HepG2 (cell line): ENCODE results near the gene SOAT2. TPM values are rescaled to one million over a fixed set of nuclear protein-coding genes. Genes with fewer than 3 reads are reported as not detected.

Experiments
- ATAC-seq: fragments of 200-7000 bp; cut with Tn5 transposase; 3 replicates; pipeline ENCODE4 v1.9.1; 2020; ENCODE audit warnings: mild to moderate bottlenecking, moderate library complexity
- BruUV-seq: library from RNA; stranded (reverse); fragments of 400-500 nt; replicated peaks from 2 replicates; lab custom pipeline; 2021; lab: Mats Ljungman, UMichigan
- CTCF ChIA-PET: fragments of 300-600 bp; formaldehyde crosslinking; extraction: SDS; loops from one replicate; lab custom pipeline; 2021; ENCODE audit warnings: low total read pairs, inconsistent platforms, low intra/inter-chr PET ratio; lab: Yijun Ruan, JAX
- POLR2A ChIA-PET: fragments of 350-600 bp; sonication (Branson Sonifier 250); formaldehyde crosslinking; loops from one replicate; lab custom pipeline; 2020; ENCODE audit warnings: antibody characterized with exemption, inconsistent platforms; lab: Yijun Ruan, JAX
- DNase-seq: peaks from one replicate; pipeline ENCODE4 v3.0.0-alpha.2; 2015; ENCODE audit warnings: low spot score
- FAIRE-seq: peaks from 3 replicates; lab custom pipeline; 2011; peaks lifted over from hg19 to GRCh38; lab: Jason Lieb, UNC
- H2AFZ ChIP-seq: one replicate; pipeline ENCODE4 v1.6.1; 2011; ENCODE audit warnings: low read length, inconsistent platforms
- H3K27ac ChIP-seq: fragments of 300-600 bp; 3 replicates; pipeline ENCODE4 v1.8.0; 2011; ENCODE audit warnings: mixed run types, mild to moderate bottlenecking, mixed read lengths, low read length, inconsistent platforms; ENCODE audit not compliant: insufficient read depth; ENCODE audit errors: extremely low read length
- H3K27me3 ChIP-seq, 2 experiments: fragments of 200-600 bp in 1 of 2; 2 replicates in 1 of 2; 3 replicates in 1 of 2; pipeline versions ENCODE4 v1.6.0 to v1.8.0; 2011; ENCODE audit warnings: low read length in 2 of 2, mild to moderate bottlenecking in 2 of 2, moderate library complexity in 2 of 2, inconsistent platforms in 1 of 2; ENCODE audit not compliant: insufficient read depth in 2 of 2, control insufficient read depth in 1 of 2
- H3K36me3 ChIP-seq, 2 experiments: fragments of 200-600 bp in 1 of 2; replicated peaks in 1 of 2; 2 replicates in 1 of 2; 3 replicates in 1 of 2; pipeline versions ENCODE4 v1.5.1 to v1.8.0; 2011; ENCODE audit warnings: low read length in 2 of 2, inconsistent platforms in 1 of 2; ENCODE audit not compliant: insufficient read depth in 2 of 2, control insufficient read depth in 1 of 2
- H3K4me1 ChIP-seq: 2 replicates; pipeline ENCODE4 v1.5.1; 2012; ENCODE audit warnings: low read length, inconsistent platforms; ENCODE audit not compliant: insufficient read depth
- H3K4me2 ChIP-seq: 2 replicates; pipeline ENCODE4 v1.6.0; 2011; ENCODE audit warnings: low read depth, low read length, inconsistent platforms
- H3K4me3 ChIP-seq, 3 experiments: fragments of 200-600 bp in 1 of 3; sonication (generic), shearing (Covaris generic) in 1 of 3; replicated peaks in 1 of 3; 2 replicates each; pipeline ENCODE4 v1.5.1; 2011 to 2016; ENCODE audit warnings: low read length in 3 of 3, inconsistent platforms in 2 of 3, low read depth in 2 of 3, mild to moderate bottlenecking in 2 of 3, control low read depth in 1 of 3, mixed read lengths in 1 of 3; ENCODE audit not compliant: insufficient read depth in 1 of 3
- H3K79me2 ChIP-seq: one replicate; pipeline ENCODE4 v1.6.1; 2011; ENCODE audit warnings: low read length, inconsistent platforms; ENCODE audit not compliant: insufficient read depth
- H3K9ac ChIP-seq: 2 replicates; pipeline ENCODE4 v1.6.0; 2011; ENCODE audit warnings: mild to moderate bottlenecking, low read depth, low read length, inconsistent platforms; ENCODE audit not compliant: insufficient read depth
- H3K9me3 ChIP-seq: 2 replicates; pipeline ENCODE4 v1.5.1; 2012; ENCODE audit warnings: mild to moderate bottlenecking, low read length
- H4K20me1 ChIP-seq: 2 replicates; pipeline ENCODE4 v1.6.0; 2011; ENCODE audit warnings: inconsistent platforms, mild to moderate bottlenecking, low read length, moderate library complexity; ENCODE audit not compliant: insufficient read depth
- AGO1 ChIP-seq: fragments of 200-400 bp; formaldehyde crosslinking; IDR thresholded peaks from 2 replicates; pipeline ENCODE4 v1.6.1; 2017; ENCODE audit warnings: mild to moderate bottlenecking, low read depth, low read length, moderate library complexity; ENCODE audit not compliant: poor library complexity, severe bottlenecking
- ATF7 ChIP-seq, 2 experiments: fragments of 450-650 bp in 1 of 2; sonication (generic) in 1 of 2; formaldehyde crosslinking in 1 of 2; IDR thresholded peaks; 2 replicates each; pipeline versions ENCODE4 v1.4.0 to v1.6.1; 2016 to 2020; ENCODE audit warnings: antibody characterized with exemption in 1 of 2, mild to moderate bottlenecking in 1 of 2, missing genetic modification reagents in 1 of 2
- HNRNPL ChIP-seq: fragments of 200-400 bp; formaldehyde crosslinking; IDR thresholded peaks from 2 replicates; pipeline ENCODE4 v1.6.1; 2017; ENCODE audit warnings: mild to moderate bottlenecking, low read depth, low read length
- TBX3 ChIP-seq: fragments of 450-650 bp; IDR thresholded peaks from 2 replicates; pipeline ENCODE4 v1.6.1; 2017; ENCODE audit warnings: antibody characterized with exemption, mild to moderate bottlenecking, inconsistent platforms, borderline replicate concordance
- WIZ ChIP-seq: sonication (generic); formaldehyde crosslinking; IDR thresholded peaks from 2 replicates; pipeline ENCODE4 v1.5.1; 2020; ENCODE audit warnings: mild to moderate bottlenecking, missing genetic modification reagents
- YY1 ChIP-seq: IDR thresholded peaks from 2 replicates; pipeline ENCODE4 v1.6.1; 2011; ENCODE audit warnings: low read length, low read depth, moderate library complexity, mild to moderate bottlenecking; ENCODE audit not compliant: insufficient read depth, insufficient replicate concordance
- ZNF230 ChIP-seq: sonication (generic); formaldehyde crosslinking; IDR thresholded peaks from 2 replicates; pipeline ENCODE4 v1.4.0; 2020; ENCODE audit warnings: mild to moderate bottlenecking, missing genetic modification reagents
- ZSCAN30 ChIP-seq: sonication (generic); formaldehyde crosslinking; IDR thresholded peaks from 2 replicates; pipeline ENCODE4 v1.5.0; 2020; ENCODE audit warnings: mild to moderate bottlenecking, missing genetic modification reagents
- WGBS: methylation state at CpG from one replicate; pipeline ENCODE4 v1.1.6; 2017; ENCODE audit warnings: low lambda C conversion rate; 5-methylcytosine and 5-hydroxymethylcytosine counted together
- in situ Hi-C: cut with HindIII; loops from 2 replicates; pipeline ENCODE4 v1.10.0; 2017; ENCODE audit warnings: low pct_unique_long_range_greater_than_20kb; ENCODE audit not compliant: extremely low pct_ligation_motif_present
- intact Hi-C: fragments of 100-400 bp; cut with micrococcal nuclease; formaldehyde crosslinking; loops from one replicate; pipeline ENCODE4 v1.10.0; 2022; ENCODE audit not compliant: unreplicated experiment
- polyA plus RNA-seq, 8 experiments: library from polyadenylated mRNA; depleted of rRNA in 3 of 8; stranded (reverse) in 7 of 8; unstranded in 1 of 8; fragments of >200 nt; fragmentation: Illumina TruSeq in 4 of 8; extraction: Trizol in 4 of 8; gene quantifications; 2 replicates each; pipeline versions ENCODE4 v1.2.1 to v1.2.3, GENCODE V29; 2011 to 2016; ENCODE audit warnings: low read depth in 4 of 8, missing spikeins in 1 of 8, mixed read lengths in 1 of 8; ENCODE audit not compliant: insufficient read depth in 1 of 8
- total RNA-seq, 5 experiments: library from RNA; depleted of rRNA; stranded (reverse); fragments of >200 nt; fragmentation: Illumina TruSeq; extraction: Trizol; gene quantifications; 2 replicates each; pipeline ENCODE4 v1.2.3, GENCODE V29; 2016; ENCODE audit warnings: low read depth in 1 of 5
- TF ChIP-seq, protein P1 (sequence below): sonication (generic); formaldehyde crosslinking; IDR thresholded peaks from 2 replicates; pipeline ENCODE4 v1.9.0; 2021; ENCODE audit warnings: missing genetic modification reagents, borderline replicate concordance
- TF ChIP-seq, protein P2 (sequence below): sonication (generic); formaldehyde crosslinking; IDR thresholded peaks from 2 replicates; pipeline ENCODE4 v1.4.0; 2020; ENCODE audit warnings: mild to moderate bottlenecking, missing genetic modification reagents

SOAT2 gene
- total and polyA plus RNA-seq, 2 of the 13 experiments (the other 11 are each of a cell fraction or from before 2014, with no cell fraction given) = 14.9 to 108 TPM

DNA sequence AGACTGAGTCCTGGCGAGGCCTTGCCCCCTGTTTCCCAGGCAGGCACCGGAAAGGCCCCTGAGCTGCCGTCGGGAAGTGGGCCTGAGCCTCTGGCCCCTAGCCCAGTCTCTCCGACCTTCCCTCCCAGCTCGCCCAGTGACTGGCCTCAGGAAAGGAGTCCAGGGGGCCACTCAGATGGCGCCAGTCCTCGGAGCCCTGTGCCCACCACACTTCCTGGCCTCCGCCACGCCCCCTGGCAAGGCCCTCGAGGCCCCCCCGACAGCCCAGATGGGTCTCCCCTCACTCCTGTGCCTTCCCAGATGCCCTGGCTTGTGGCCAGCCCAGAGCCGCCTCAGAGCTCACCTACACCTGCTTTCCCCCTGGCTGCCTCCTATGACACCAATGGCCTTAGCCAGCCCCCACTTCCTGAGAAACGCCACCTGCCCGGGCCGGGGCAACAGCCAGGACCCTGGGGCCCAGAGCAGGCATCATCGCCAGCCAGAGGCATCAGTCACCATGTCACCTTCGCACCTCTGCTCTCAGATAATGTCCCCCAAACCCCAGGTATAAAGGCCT is 42.5 kb upstream of the SOAT2 start (continued):
- TF ChIP-seq, protein P1, sequence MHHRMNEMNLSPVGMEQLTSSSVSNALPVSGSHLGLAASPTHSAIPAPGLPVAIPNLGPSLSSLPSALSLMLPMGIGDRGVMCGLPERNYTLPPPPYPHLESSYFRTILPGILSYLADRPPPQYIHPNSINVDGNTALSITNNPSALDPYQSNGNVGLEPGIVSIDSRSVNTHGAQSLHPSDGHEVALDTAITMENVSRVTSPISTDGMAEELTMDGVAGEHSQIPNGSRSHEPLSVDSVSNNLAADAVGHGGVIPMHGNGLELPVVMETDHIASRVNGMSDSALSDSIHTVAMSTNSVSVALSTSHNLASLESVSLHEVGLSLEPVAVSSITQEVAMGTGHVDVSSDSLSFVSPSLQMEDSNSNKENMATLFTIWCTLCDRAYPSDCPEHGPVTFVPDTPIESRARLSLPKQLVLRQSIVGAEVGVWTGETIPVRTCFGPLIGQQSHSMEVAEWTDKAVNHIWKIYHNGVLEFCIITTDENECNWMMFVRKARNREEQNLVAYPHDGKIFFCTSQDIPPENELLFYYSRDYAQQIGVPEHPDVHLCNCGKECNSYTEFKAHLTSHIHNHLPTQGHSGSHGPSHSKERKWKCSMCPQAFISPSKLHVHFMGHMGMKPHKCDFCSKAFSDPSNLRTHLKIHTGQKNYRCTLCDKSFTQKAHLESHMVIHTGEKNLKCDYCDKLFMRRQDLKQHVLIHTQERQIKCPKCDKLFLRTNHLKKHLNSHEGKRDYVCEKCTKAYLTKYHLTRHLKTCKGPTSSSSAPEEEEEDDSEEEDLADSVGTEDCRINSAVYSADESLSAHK = no peak
- TF ChIP-seq WIZ = no peak
- no peak for TF ChIP-seq ATF7 (IDR thresholded peaks at IDR 0.05)
- no peak for TF ChIP-seq ATF7 (CRISPR knock-in tag; IDR thresholded peaks at IDR 0.05)
- no peak for TF ChIP-seq ZSCAN30
- TF ChIP-seq TBX3 = no peak
- peak; percentile 15 for TF ChIP-seq AGO1
- TF ChIP-seq YY1 = no peak
- 0 out of 2 replicates have a peak, but pooled peaks have one; percentile 24 for TF ChIP-seq HNRNPL

- DNase-seq (peak; percentile 92), ATAC-seq (peak; percentile 81), FAIRE-seq (peak; percentile 83)
- no peaks in the 10 kb centered on the region for H3K9me3 ChIP-seq
- peak overlapping the region; percentile 61 for H3K27ac ChIP-seq
- intact Hi-C loops = loop anchor here (1.0 kb wide), 1 partner anchor 8 kb away; no protein-coding TSS in a partner anchor
- 28% methylated on average over 3 of the region's 5 CpGs for WGBS
- H4K20me1 ChIP-seq = no peaks in the 10 kb centered on the region
- H3K9ac ChIP-seq = no peak overlapping the region
- H3K27me3 ChIP-seq = no peaks in the 10 kb centered on the region
- H3K36me3 ChIP-seq = peaks cover 0 to 18% of the 10 kb centered on the region in 2 experiments; a peak in 2 of 5 replicates
- no peak overlapping the region for H2AFZ ChIP-seq
- H3K4me2 ChIP-seq = peak overlapping the region; percentile 53
- peaks cover 34% of the 10 kb centered on the region for H3K4me1 ChIP-seq
- no TSS peak for BruUV-seq
- H3K4me3 ChIP-seq = peak overlapping the region in 1 of 3 experiments; percentile 18; a peak in 1 of 6 replicates
- H3K79me2 ChIP-seq = no peaks in the 10 kb centered on the region
- in situ Hi-C loops = loop anchor here (5.0 kb wide), 2 partner anchors 41 to 131 kb away; partner anchors contain the start of gene SOAT2
- ChIA-PET CTCF (interaction anchor here (0.8 kb wide), 1 partner anchor 14 kb away, joined by 4 read pairs; no protein-coding TSS in a partner anchor), POLR2A (interaction anchor here (0.7 to 3.4 kb wide), 9 partner anchors 10 to 234 kb away, joined by 3 to 50 read pairs (median 8); partner anchors contain the start of genes CSAD, EIF4B, PFDN5 and SOAT2)
- no peak for TF ChIP-seq ZNF230 (CRISPR knock-in tag)
- TF ChIP-seq, protein P2, sequence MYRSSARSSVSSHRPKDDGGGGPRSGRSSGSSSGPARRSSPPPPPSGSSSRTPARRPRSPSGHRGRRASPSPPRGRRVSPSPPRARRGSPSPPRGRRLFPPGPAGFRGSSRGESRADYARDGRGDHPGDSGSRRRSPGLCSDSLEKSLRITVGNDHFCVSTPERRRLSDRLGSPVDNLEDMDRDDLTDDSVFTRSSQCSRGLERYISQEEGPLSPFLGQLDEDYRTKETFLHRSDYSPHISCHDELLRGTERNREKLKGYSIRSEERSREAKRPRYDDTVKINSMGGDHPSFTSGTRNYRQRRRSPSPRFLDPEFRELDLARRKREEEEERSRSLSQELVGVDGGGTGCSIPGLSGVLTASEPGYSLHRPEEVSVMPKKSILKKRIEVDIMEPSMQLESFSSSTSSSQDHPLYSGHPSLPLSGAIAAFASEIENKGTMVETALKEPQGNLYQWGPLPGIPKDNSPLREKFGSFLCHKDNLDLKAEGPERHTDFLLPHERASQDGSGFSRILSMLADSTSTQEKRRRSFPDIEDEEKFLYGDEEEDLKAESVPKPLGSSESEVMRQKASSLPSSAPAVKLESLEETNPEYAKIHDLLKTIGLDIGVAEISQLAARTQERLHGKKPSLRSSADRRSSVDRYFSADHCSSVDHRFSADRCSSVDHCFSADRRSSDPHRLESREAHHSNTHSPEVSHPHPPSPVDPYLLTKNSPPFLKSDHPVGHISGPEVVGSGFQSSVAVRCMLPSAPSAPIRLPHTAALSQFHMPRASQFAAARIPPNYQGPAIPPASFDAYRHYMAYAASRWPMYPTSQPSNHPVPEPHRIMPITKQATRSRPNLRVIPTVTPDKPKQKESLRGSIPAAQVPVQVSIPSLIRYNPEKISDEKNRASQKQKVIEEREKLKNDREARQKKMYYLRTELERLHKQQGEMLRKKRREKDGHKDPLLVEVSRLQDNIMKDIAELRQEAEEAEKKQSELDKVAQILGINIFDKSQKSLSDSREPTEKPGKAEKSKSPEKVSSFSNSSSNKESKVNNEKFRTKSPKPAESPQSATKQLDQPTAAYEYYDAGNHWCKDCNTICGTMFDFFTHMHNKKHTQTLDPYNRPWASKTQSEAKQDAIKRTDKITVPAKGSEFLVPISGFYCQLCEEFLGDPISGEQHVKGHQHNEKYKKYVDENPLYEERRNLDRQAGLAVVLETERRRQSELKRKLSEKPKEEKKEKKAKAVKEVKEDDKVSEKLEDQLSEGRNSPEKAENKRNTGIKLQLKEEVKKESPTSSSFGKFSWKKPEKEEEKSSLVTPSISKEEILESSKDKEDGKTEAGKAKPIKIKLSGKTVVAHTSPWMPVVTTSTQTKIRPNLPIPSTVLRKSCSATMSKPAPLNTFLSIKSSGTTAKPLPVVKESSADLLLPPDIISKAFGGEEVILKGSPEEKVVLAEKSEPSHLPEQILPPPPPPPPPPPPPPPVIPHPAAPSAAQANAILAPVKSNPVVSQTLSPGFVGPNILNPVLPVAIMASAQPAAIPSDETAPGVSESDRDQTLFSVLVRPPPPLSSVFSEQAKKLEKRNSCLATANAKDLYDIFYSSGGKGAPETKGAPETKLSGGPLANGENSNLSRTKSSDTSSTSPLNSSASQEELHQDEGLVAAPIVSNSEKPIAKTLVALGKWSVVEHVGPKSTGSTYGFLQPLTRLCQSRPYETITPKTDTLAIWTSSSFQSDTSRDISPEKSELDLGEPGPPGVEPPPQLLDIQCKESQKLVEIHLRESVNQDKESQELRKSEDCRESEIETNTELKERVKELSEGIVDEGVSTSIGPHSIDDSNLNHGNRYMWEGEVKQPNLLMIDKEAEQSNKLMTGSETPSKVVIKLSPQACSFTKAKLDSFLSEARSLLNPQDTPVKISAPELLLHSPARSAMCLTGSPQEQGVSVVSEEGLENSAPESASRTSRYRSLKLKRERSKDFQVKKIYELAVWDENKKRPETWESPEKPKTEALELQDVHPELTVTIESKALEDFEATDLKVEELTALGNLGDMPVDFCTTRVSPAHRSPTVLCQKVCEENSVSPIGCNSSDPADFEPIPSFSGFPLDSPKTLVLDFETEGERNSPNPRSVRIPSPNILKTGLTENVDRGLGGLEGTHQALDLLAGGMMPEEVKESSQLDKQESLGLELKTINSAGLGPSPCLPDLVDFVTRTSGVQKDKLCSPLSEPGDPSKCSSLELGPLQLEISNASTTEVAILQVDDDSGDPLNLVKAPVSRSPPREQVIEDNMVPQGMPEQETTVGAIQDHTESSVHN (CRISPR knock-in tag) = no peak
Observed at GRCh38 chr12:53061404-53062010, 41.8 kb upstream of the SOAT2 start.
